Smooth muscle cell (in vitro differentiated cells): ENCODE measurements around the gene SNRPA. TPM values are rescaled to one million over a fixed set of nuclear protein-coding genes. Genes with fewer than 3 reads are reported as not detected.

Experiments
- DNase-seq: peaks from one replicate; lab custom pipeline; 2025; ENCODE audit not compliant: unreplicated experiment; lab: John Stamatoyannopoulos, UW
- H2AFZ ChIP-seq: fragments of 200-600 bp; sonication (generic); 2 replicates; pipeline ENCODE4 v1.6.0; 2016; ENCODE audit warnings: antibody characterized with exemption, low read depth, mild to moderate bottlenecking
- H3F3A ChIP-seq: fragments of 200-600 bp; sonication (generic); 2 replicates; pipeline ENCODE4 v1.6.0; 2017; ENCODE audit warnings: antibody characterized with exemption, low read depth
- H3K27ac ChIP-seq: fragments of 200-600 bp; sonication (generic); 2 replicates; pipeline ENCODE4 v1.5.1; 2016; ENCODE audit warnings: low read depth, mild to moderate bottlenecking
- H3K27me3 ChIP-seq: fragments of 200-600 bp; sonication (generic); 2 replicates; pipeline ENCODE4 v1.6.1; 2016; ENCODE audit warnings: low read depth, mild to moderate bottlenecking
- H3K36me3 ChIP-seq: fragments of 200-600 bp; sonication (generic); 2 replicates; pipeline ENCODE4 v1.5.1; 2016; ENCODE audit warnings: low read depth
- H3K4me1 ChIP-seq: fragments of 200-600 bp; sonication (generic); 2 replicates; pipeline ENCODE4 v1.5.1; 2016; ENCODE audit warnings: low read depth
- H3K4me2 ChIP-seq: fragments of 200-600 bp; sonication (generic); 2 replicates; pipeline ENCODE4 v1.6.0; 2016; ENCODE audit warnings: mild to moderate bottlenecking
- H3K4me3 ChIP-seq: fragments of 200-600 bp; sonication (generic); 2 replicates; pipeline ENCODE4 v1.5.1; 2016; ENCODE audit warnings: mild to moderate bottlenecking
- H3K79me2 ChIP-seq: fragments of 200-600 bp; sonication (generic); 2 replicates; pipeline ENCODE4 v1.6.0; 2016; ENCODE audit warnings: low read depth, mild to moderate bottlenecking
- H3K9ac ChIP-seq: fragments of 200-600 bp; sonication (generic); 2 replicates; pipeline ENCODE4 v1.6.0; 2016; ENCODE audit warnings: low read depth
- H3K9me3 ChIP-seq: fragments of 200-600 bp; sonication (generic); replicated peaks from 2 replicates; pipeline ENCODE4 v1.5.1; 2016; ENCODE audit warnings: low read depth
- H4K20me1 ChIP-seq: fragments of 200-600 bp; sonication (generic); 2 replicates; pipeline ENCODE4 v1.6.0; 2016; ENCODE audit warnings: low read depth
- WGBS: methylation state at CpG from one replicate; pipeline ENCODE4 v1.1.7; 2016; ENCODE audit warnings: low lambda C conversion rate; 5-methylcytosine and 5-hydroxymethylcytosine counted together
- polyA plus RNA-seq: library from polyadenylated mRNA; unstranded; fragments of >200 nt; fragmentation: Nextera tagmentation; extraction: Ambion mirVana; gene quantifications from 2 replicates; pipeline ENCODE4 v1.2.1, GENCODE V29; 2016
- small RNA-seq: library from RNA; depleted of rRNA; stranded (forward); fragments of <200 nt; gene quantifications from one replicate; pipeline ENCODE3, GENCODE V24; 2014
- total RNA-seq: library from RNA; depleted of rRNA; stranded (reverse); fragments of >200 nt; gene quantifications from 2 replicates; pipeline ENCODE4 v1.2.3, GENCODE V29; 2014
- TF ChIP-seq, protein P1 (sequence below): fragments of 200-600 bp; sonication (generic); IDR thresholded peaks from 2 replicates; pipeline ENCODE4 v1.5.1; 2017; ENCODE audit warnings: borderline replicate concordance, mild to moderate bottlenecking, antibody characterized with exemption; ENCODE audit not compliant: insufficient read depth, poor library complexity, severe bottlenecking

SNRPA gene
- total and polyA plus RNA-seq, 2 experiments from 2014 or later: 30.3 to 87.7 TPM

DNA sequence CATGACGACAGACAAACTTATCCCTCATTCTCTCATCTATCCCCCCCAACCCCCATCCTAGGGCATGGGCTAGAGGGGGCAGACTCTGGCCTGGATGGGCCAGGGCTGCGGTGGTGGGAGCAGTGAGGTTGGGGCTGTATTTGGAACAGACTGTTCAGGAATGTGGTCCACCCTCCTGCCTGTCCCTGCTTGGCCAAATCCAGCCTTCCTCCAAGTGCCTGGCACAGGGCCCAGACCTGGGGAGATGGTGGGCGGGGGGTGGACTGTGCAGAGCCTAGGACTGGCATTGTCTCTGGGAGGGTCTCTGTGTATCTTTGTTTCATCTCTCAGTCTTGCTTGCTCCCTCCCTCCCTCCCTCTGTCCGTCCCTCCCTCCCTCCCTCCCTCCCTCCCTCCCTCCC, 62.2 kb downstream of the SNRPA start:
- H3F3A ChIP-seq: peaks cover 7% of the 10 kb centered on the region
- 81% methylated on average over 3 of the region's 4 CpGs for WGBS

More for the DNA sequence above, 62.2 kb downstream of the SNRPA start:
- no peak for DNase-seq
- Histone ChIP-seq H4K20me1 (peaks cover 16% of the 10 kb centered on the region), H3K27ac (no peak overlapping the region), H3K4me1 (peaks cover 11% of the 10 kb centered on the region), H2AFZ (no peak overlapping the region), H3K36me3 (no peaks in the 10 kb centered on the region), H3K27me3 (no peaks in the 10 kb centered on the region), H3K9ac (no peak overlapping the region), H3K4me2 (no peak overlapping the region), H3K9me3 (no peaks in the 10 kb centered on the region), H3K4me3 (no peak overlapping the region), H3K79me2 (no peaks in the 10 kb centered on the region)
- TF ChIP-seq, protein P1, sequence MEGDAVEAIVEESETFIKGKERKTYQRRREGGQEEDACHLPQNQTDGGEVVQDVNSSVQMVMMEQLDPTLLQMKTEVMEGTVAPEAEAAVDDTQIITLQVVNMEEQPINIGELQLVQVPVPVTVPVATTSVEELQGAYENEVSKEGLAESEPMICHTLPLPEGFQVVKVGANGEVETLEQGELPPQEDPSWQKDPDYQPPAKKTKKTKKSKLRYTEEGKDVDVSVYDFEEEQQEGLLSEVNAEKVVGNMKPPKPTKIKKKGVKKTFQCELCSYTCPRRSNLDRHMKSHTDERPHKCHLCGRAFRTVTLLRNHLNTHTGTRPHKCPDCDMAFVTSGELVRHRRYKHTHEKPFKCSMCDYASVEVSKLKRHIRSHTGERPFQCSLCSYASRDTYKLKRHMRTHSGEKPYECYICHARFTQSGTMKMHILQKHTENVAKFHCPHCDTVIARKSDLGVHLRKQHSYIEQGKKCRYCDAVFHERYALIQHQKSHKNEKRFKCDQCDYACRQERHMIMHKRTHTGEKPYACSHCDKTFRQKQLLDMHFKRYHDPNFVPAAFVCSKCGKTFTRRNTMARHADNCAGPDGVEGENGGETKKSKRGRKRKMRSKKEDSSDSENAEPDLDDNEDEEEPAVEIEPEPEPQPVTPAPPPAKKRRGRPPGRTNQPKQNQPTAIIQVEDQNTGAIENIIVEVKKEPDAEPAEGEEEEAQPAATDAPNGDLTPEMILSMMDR: no peak

Small RNAs within 50 kb of the gene (small RNA-seq; reads per million reads assigned to genes)
- not detected for gene RNU6-195P

Other genes starting within 250 kb of the SNRPA start
- gene SHKBP1, start 174.3 kb upstream of the SNRPA start, total RNA-seq: 38.8 and 40.9 TPM in 2 replicates
- 90.8 and 102 TPM in 2 replicates for gene SHKBP1, start 174.3 kb upstream of the SNRPA start, polyA plus RNA-seq
- 28.5 and 38.5 TPM in 2 replicates for gene LTBP4, start 149.8 kb upstream of the SNRPA start, total RNA-seq
- gene LTBP4, start 149.8 kb upstream of the SNRPA start, polyA plus RNA-seq: 170 and 188 TPM in 2 replicates
- 30.5 and 53.6 TPM in 2 replicates for gene NUMBL, start 60.6 kb upstream of the SNRPA start, total RNA-seq
- gene NUMBL, start 60.6 kb upstream of the SNRPA start, polyA plus RNA-seq: 56.9 and 73.0 TPM in 2 replicates
- gene COQ8B, start 34.3 kb upstream of the SNRPA start, total RNA-seq: 17.7 and 26.0 TPM in 2 replicates
- 20.7 and 21.2 TPM in 2 replicates for gene COQ8B, start 34.3 kb upstream of the SNRPA start, polyA plus RNA-seq
- 22.0 and 24.1 TPM in 2 replicates for gene ITPKC, start 34.1 kb upstream of the SNRPA start, total RNA-seq
- gene ITPKC, start 34.1 kb upstream of the SNRPA start, polyA plus RNA-seq: 25.0 and 31.9 TPM in 2 replicates
- gene ACTMAP, start 726 bp upstream of the SNRPA start, total RNA-seq: 2.0 and 2.9 TPM in 2 replicates
- 8.6 and 8.7 TPM in 2 replicates for gene ACTMAP, start 726 bp upstream of the SNRPA start, polyA plus RNA-seq
- gene MIA, start 24.3 kb downstream of the SNRPA start, total RNA-seq: 3.8 TPM in 1 of 2 replicates, not detected in the other
- gene MIA, start 24.3 kb downstream of the SNRPA start, polyA plus RNA-seq: 2.4 and 4.0 TPM in 2 replicates
- 10.6 and 12.1 TPM in 2 replicates for gene RAB4B, start 27.0 kb downstream of the SNRPA start, total RNA-seq
- gene RAB4B, start 27.0 kb downstream of the SNRPA start, polyA plus RNA-seq: 39.5 and 43.5 TPM in 2 replicates
- gene EGLN2, start 48.0 kb downstream of the SNRPA start, total RNA-seq: 25.1 and 26.7 TPM in 2 replicates
- 77.1 and 90.5 TPM in 2 replicates for gene EGLN2, start 48.0 kb downstream of the SNRPA start, polyA plus RNA-seq
- gene CYP2A6, start 99.2 kb downstream of the SNRPA start, total RNA-seq: not detected in 2 replicates
- not detected in 2 replicates for gene CYP2A6, start 99.2 kb downstream of the SNRPA start, polyA plus RNA-seq
- gene CYP2A7, start 131.0 kb downstream of the SNRPA start, total RNA-seq: not detected in 2 replicates
- not detected in 2 replicates for gene CYP2A7, start 131.0 kb downstream of the SNRPA start, polyA plus RNA-seq
- gene CYP2B6, start 240.1 kb downstream of the SNRPA start, total RNA-seq: not detected in 2 replicates
- gene CYP2B6, start 240.1 kb downstream of the SNRPA start, polyA plus RNA-seq: not detected in 2 replicates